GM23248 (cell line): ENCODE data around the gene COCH. TPM values are rescaled to one million over a fixed set of nuclear protein-coding genes. Genes with fewer than 3 reads are reported as not detected.

Experiments used
- DNase-seq: peaks from one replicate; pipeline ENCODE4 v3.0.0-alpha.2; 2015
- H2AFZ ChIP-seq: fragments of 200-600 bp; sonication (generic); 2 replicates; pipeline ENCODE4 v1.6.1; 2016; ENCODE audit warnings: antibody characterized with exemption
- H3F3A ChIP-seq: fragments of 200-600 bp; sonication (generic); 2 replicates; pipeline ENCODE4 v1.6.1; 2016; ENCODE audit warnings: mild to moderate bottlenecking, antibody characterized with exemption, mixed run types; ENCODE audit not compliant: insufficient read depth
- H3K27ac ChIP-seq: fragments of 200-600 bp; sonication (generic); 2 replicates; pipeline ENCODE4 v1.5.1; 2016; ENCODE audit warnings: mild to moderate bottlenecking
- H3K27me3 ChIP-seq: fragments of 200-600 bp; sonication (generic); replicated peaks from 2 replicates; pipeline ENCODE4 v1.6.1; 2016; ENCODE audit warnings: mild to moderate bottlenecking; ENCODE audit not compliant: insufficient read depth
- H3K36me3 ChIP-seq: fragments of 200-600 bp; sonication (generic); 2 replicates; pipeline ENCODE4 v1.6.1; 2016; ENCODE audit warnings: low read depth, mild to moderate bottlenecking
- H3K4me1 ChIP-seq: fragments of 200-600 bp; sonication (generic); 2 replicates; pipeline ENCODE4 v1.6.1; 2016; ENCODE audit warnings: mild to moderate bottlenecking; ENCODE audit not compliant: insufficient read depth
- H3K4me2 ChIP-seq: fragments of 200-600 bp; sonication (generic); one replicate; pipeline ENCODE4 v1.6.1; 2016; ENCODE audit warnings: mild to moderate bottlenecking; ENCODE audit not compliant: unreplicated experiment
- H3K4me3 ChIP-seq: fragments of 200-600 bp; sonication (generic); 2 replicates; pipeline ENCODE4 v1.5.1; 2016; ENCODE audit warnings: mild to moderate bottlenecking
- H3K79me2 ChIP-seq: fragments of 200-600 bp; sonication (generic); 2 replicates; pipeline ENCODE4 v1.6.1; 2016; ENCODE audit warnings: mild to moderate bottlenecking; ENCODE audit not compliant: insufficient read depth
- H3K9ac ChIP-seq: fragments of 200-600 bp; sonication (generic); 2 replicates; pipeline ENCODE4 v1.6.1; 2016; ENCODE audit warnings: mild to moderate bottlenecking
- H3K9me2 ChIP-seq: fragments of 200-600 bp; sonication (generic); 2 replicates; pipeline ENCODE4 v1.6.1; 2016; ENCODE audit warnings: mixed run types, mild to moderate bottlenecking, moderate library complexity; ENCODE audit not compliant: insufficient read depth
- H3K9me3 ChIP-seq: fragments of 200-600 bp; sonication (generic); one replicate; pipeline ENCODE4 v1.6.1; 2017; ENCODE audit warnings: low read depth
- H4K20me1 ChIP-seq: fragments of 200-600 bp; sonication (generic); 2 replicates; pipeline ENCODE4 v1.6.0; 2016; ENCODE audit not compliant: insufficient read depth
- EZH2 ChIP-seq: fragments of 200-600 bp; sonication (generic); IDR thresholded peaks from 2 replicates; pipeline ENCODE4 v1.6.1; 2018; ENCODE audit warnings: antibody characterized with exemption, mild to moderate bottlenecking; ENCODE audit not compliant: insufficient read depth, poor library complexity, severe bottlenecking
- EZH2phosphoT487 ChIP-seq: fragments of 200-600 bp; sonication (generic); IDR thresholded peaks from 2 replicates; pipeline ENCODE4 v1.6.1; 2018; ENCODE audit warnings: antibody characterized with exemption, moderate library complexity, mild to moderate bottlenecking, low read depth; ENCODE audit not compliant: insufficient read depth
- WGBS, 2 experiments: methylation state at CpG; one replicate each; pipeline ENCODE4 v1.1.6; 2015 to 2017; ENCODE audit warnings: low lambda C conversion rate in 2 of 2, low coverage in 1 of 2; ENCODE audit errors: missing lambda C conversion rate in 2 of 2; 5-methylcytosine and 5-hydroxymethylcytosine counted together
- in situ Hi-C: fragments of 300-500 bp; cut with MboI; formaldehyde crosslinking; loops from 2 replicates; pipeline ENCODE4 v1.15.0; 2020
- polyA plus RNA-seq: library from polyadenylated mRNA; unstranded; fragments of >200 nt; fragmentation: Nextera tagmentation; extraction: Ambion mirVana; gene quantifications from 2 replicates; pipeline ENCODE4 v1.2.1, GENCODE V29; 2016
- total RNA-seq: library from RNA; depleted of rRNA; stranded (reverse); fragments of >200 nt; shearing (Covaris generic); gene quantifications from 2 replicates; pipeline ENCODE4 v1.2.3, GENCODE V29; 2014

COCH gene
- total and polyA plus RNA-seq, 2 experiments from 2014 or later = not detected

DNA sequence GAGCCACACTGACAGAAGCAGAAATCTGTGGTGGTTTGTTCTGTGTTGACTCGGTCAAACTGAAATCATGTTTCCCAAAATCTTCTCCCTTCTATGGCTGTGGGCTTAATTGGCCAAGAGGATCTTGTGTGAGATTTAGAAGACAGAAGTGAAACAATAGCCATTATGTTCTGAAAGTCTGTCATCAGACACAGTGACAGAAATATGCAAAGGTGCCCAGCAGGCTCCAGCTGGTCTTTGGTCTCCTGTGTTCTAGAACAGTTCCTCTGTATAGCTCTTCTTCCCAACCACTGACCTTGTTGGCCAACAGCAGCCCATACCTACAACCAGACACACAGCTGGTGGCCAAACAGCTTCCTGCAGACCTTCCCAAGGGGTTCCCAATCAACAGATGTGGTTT lies 25.0 kb upstream of the COCH start:
- in situ Hi-C loops = no loop called here
- H3K4me1 ChIP-seq = no peaks in the 10 kb centered on the region

DNA sequence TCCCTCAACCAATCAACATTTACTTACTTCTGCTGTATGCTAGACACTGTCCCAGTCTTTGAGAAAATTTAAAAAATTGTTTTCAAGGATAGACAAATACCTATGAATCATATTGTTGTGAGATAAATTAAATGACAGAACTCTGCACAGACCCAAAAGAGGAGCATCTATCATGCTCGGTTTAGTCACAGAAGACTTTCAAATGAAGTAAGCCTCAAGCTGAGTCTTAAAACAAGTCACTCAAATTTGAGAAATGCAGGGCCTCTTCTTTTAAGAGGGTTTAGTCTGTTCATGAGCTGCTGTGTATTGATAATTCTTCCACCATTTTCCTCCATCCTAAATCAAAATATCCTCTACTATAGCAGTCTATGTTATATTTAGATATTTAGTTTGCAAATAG lies 24.4 kb upstream of the COCH start:
- H3K36me3 ChIP-seq = no peaks in the 10 kb centered on the region

More for the DNA sequence above, 25.0 kb upstream of the COCH start:
- Histone ChIP-seq H3K27me3 (0 out of 2 replicates have a peak, but pooled peaks cover 3% of the 10 kb centered on the region), H3K9me3 (no peaks in the 10 kb centered on the region), H3K4me3 (no peak overlapping the region), H3K36me3 (no peaks in the 10 kb centered on the region), H3F3A (no peaks in the 10 kb centered on the region), H2AFZ (no peak overlapping the region), H3K4me2 (no peak overlapping the region), H4K20me1 (no peaks in the 10 kb centered on the region), H3K79me2 (no peaks in the 10 kb centered on the region), H3K9ac (no peak overlapping the region), H3K9me2 (no peaks in the 10 kb centered on the region), H3K27ac (no peak overlapping the region)
- WGBS, 2 experiments = 58 to 74% methylated on average over 1 of the region's 1 CpG
- no peak for TF ChIP-seq EZH2
- no peak for TF ChIP-seq EZH2phosphoT487
- no peak for DNase-seq

DNA sequence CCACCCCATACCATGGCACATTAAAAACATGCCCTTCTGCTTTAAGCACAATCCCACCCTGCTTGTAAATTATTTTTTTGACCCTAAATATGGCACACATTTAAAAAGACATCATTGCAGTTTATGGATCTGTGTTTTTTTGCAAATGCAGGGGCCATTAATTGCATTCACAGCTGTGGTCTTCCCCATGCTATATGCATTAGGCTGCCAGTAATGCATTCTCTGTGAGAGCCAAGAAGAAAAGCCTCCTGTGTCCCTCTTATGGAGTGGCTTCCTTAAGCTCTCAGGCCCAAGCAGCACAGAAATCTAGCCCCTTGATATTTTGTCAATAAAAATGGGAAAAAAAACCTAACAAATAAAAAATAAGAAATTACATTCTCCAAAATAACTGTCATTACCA lies 20.4 kb upstream of the COCH start:
- in situ Hi-C loops = no loop called here
- H3K4me2 ChIP-seq = no peak overlapping the region
- no peak overlapping the region for H3K4me3 ChIP-seq
- H3K9me2 ChIP-seq = no peaks in the 10 kb centered on the region
- no peaks in the 10 kb centered on the region for H3K36me3 ChIP-seq
- no peak for DNase-seq
- H3K27ac ChIP-seq = no peak overlapping the region
- no peaks in the 10 kb centered on the region for H3K9me3 ChIP-seq
- no peaks in the 10 kb centered on the region for H3K4me1 ChIP-seq
- no peak overlapping the region for H2AFZ ChIP-seq
- no peaks in the 10 kb centered on the region for H3F3A ChIP-seq
- no peaks in the 10 kb centered on the region for H4K20me1 ChIP-seq
- H3K9ac ChIP-seq = no peak overlapping the region
- no peaks in the 10 kb centered on the region for H3K79me2 ChIP-seq
- TF ChIP-seq EZH2phosphoT487 (no peak), EZH2 (no peak)
- H3K27me3 ChIP-seq = peaks cover 12% of the 10 kb centered on the region

More for the DNA sequence above, 24.4 kb upstream of the COCH start:
- Histone ChIP-seq H3K4me1 (no peaks in the 10 kb centered on the region), H3K9me2 (no peaks in the 10 kb centered on the region), H3K79me2 (no peaks in the 10 kb centered on the region), H2AFZ (no peak overlapping the region), H4K20me1 (no peaks in the 10 kb centered on the region), H3F3A (no peaks in the 10 kb centered on the region), H3K4me3 (no peak overlapping the region), H3K9me3 (no peaks in the 10 kb centered on the region), H3K27ac (no peak overlapping the region), H3K27me3 (0 out of 2 replicates have a peak, but pooled peaks cover 3% of the 10 kb centered on the region), H3K9ac (no peak overlapping the region), H3K4me2 (no peak overlapping the region)
- no peak for DNase-seq
- 66 to 75% methylated on average over 1 of the region's 1 CpG for WGBS, 2 experiments
- in situ Hi-C loops = no loop called here
- TF ChIP-seq EZH2phosphoT487 (no peak), EZH2 (no peak)

DNA sequence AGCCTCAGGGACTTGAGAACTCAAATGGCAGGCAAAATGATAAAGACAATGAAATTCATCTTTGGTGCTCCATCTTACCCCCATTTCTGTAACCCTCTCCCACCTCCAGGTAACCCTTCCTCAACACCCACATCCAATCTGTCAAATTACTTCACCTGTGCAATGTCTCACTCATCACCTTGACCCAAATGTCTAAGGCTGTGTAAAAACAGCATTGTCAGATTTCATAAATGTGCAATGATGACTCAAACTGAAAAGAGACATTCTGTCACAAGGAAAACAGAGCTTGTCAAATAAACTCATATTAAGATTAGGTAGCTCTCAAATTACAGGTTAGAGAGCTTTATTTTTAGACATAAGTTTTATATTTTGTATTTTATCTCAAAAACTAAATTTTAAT lies 19.9 kb upstream of the COCH start:
- H3K9ac ChIP-seq = no peak overlapping the region
- no peaks in the 10 kb centered on the region for H3K79me2 ChIP-seq

DNA sequence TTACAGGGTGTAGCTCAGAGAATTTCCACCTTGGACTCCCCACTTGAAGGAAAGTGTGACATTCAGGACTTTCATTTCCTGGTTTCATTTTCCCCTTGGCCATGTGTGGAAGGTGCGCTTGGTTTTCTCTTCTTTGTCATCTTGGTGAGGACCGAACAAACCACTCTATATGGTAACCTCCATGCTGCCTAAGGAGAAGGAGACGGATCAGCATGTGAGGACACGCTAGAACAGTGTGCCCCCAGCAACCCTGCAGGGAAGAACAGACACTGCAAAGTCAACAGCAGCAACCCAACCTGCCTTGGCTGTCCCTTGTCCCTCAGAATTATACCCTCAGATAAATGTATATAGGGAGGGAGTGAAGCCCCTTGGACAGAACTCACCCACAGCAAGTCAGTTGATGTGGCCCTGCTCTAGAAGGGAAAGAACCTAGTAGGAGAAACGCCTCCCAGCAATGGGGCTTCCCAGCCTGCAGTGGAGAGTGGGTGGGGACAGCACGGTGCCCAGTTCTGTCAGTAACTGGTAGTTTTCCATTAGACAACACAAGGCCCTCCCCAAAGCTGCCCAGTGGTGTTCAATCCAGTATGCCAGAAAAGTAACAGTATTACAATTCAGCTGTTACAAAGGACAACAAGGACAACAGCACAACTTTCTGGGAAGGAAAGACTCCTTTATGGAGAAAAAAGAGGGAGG lies 18.9 kb upstream of the COCH start:
- no peaks in the 10 kb centered on the region for H3K9me3 ChIP-seq
- H4K20me1 ChIP-seq = no peaks in the 10 kb centered on the region
- 49 to 60% methylated on average over 6 of the region's 6 CpGs for WGBS, 2 experiments
- in situ Hi-C loops = no loop called here
- no peak overlapping the region for H2AFZ ChIP-seq
- no peak for TF ChIP-seq EZH2phosphoT487
- no peak for TF ChIP-seq EZH2
- no peaks in the 10 kb centered on the region for H3K36me3 ChIP-seq
- DNase-seq = no peak
- peaks cover 12% of the 10 kb centered on the region for H3K27me3 ChIP-seq
- no peaks in the 10 kb centered on the region for H3K9me2 ChIP-seq
- H3F3A ChIP-seq = no peaks in the 10 kb centered on the region
- no peak overlapping the region for H3K27ac ChIP-seq
- H3K4me2 ChIP-seq = no peak overlapping the region
- no peaks in the 10 kb centered on the region for H3K4me1 ChIP-seq
- no peak overlapping the region for H3K4me3 ChIP-seq
- no peak overlapping the region for H3K9ac ChIP-seq
- no peaks in the 10 kb centered on the region for H3K79me2 ChIP-seq

More for the DNA sequence above, 19.9 kb upstream of the COCH start:
- Histone ChIP-seq H3K4me3 (no peak overlapping the region), H3F3A (no peaks in the 10 kb centered on the region), H2AFZ (no peak overlapping the region), H3K9me3 (no peaks in the 10 kb centered on the region), H3K9me2 (no peaks in the 10 kb centered on the region), H3K4me2 (no peak overlapping the region), H4K20me1 (no peaks in the 10 kb centered on the region), H3K36me3 (no peaks in the 10 kb centered on the region), H3K27me3 (peaks cover 12% of the 10 kb centered on the region), H3K27ac (no peak overlapping the region), H3K4me1 (no peaks in the 10 kb centered on the region)
- in situ Hi-C loops = no loop called here
- no peak for TF ChIP-seq EZH2
- TF ChIP-seq EZH2phosphoT487 = no peak
- DNase-seq = no peak
